ENCODE results near the gene SOHLH1.

SOHLH1 gene

GRCh38 chr9:135697226-135697625, 2.1 kb downstream of the SOHLH1 start:
- TF ChIP-seq CTCF (IDR thresholded peaks at IDR 0.05; ENCODE audit: insufficient read depth, missing control alignments), result no peak
- FAIRE-seq, result no peak
- no peak for DNase-seq (ENCODE audit: insufficient read length, low spot score)

- no peak for DNase-seq (ENCODE audit: insufficient read length, low spot score)
- FAIRE-seq, result no peak
- no peak for TF ChIP-seq CTCF (IDR thresholded peaks at IDR 0.05; ENCODE audit: insufficient read depth, missing control alignments)
Observed at GRCh38 chr9:135696446-135696845, 2.8 kb downstream of the SOHLH1 start.

GRCh38 chr9:135695642-135696041, 3.6 kb downstream of the SOHLH1 start:
- DNase-seq (ENCODE audit: insufficient read length, low spot score) (no peak), FAIRE-seq (no peak)
- TF ChIP-seq CTCF (IDR thresholded peaks at IDR 0.05; ENCODE audit: insufficient read depth, missing control alignments), result no peak

GRCh38 chr9:135695036-135695435, 4.2 kb downstream of the SOHLH1 start:
- FAIRE-seq (no peak), DNase-seq (ENCODE audit: insufficient read length, low spot score) (no peak)
- no peak for TF ChIP-seq CTCF (IDR thresholded peaks at IDR 0.05; ENCODE audit: insufficient read depth, missing control alignments)

GRCh38 chr9:135694414-135694813, 4.9 kb downstream of the SOHLH1 start:
- no peak for FAIRE-seq
- DNase-seq (ENCODE audit: insufficient read length, low spot score), result no peak
- no peak for TF ChIP-seq CTCF (IDR thresholded peaks at IDR 0.05; ENCODE audit: insufficient read depth, missing control alignments)

- no peak for TF ChIP-seq CTCF (IDR thresholded peaks at IDR 0.05; ENCODE audit: insufficient read depth, missing control alignments)
- DNase-seq (ENCODE audit: insufficient read length, low spot score) (no peak), FAIRE-seq (no peak)
Observed at GRCh38 chr9:135693771-135694170, 5.5 kb downstream of the SOHLH1 start.

- FAIRE-seq, result no peak
- no peak for TF ChIP-seq CTCF (IDR thresholded peaks at IDR 0.05; ENCODE audit: insufficient read depth, missing control alignments)
Observed at GRCh38 chr9:135693265-135693664, 6.0 kb downstream of the SOHLH1 start.

More at GRCh38 chr9:135693265-135693664, 6.0 kb downstream of the SOHLH1 start:
- no peak for DNase-seq (ENCODE audit: insufficient read length, low spot score)
